GM19035 (cell line): ENCODE measurements around the gene RAB38.
A peak's percentile ranks its signal among the peaks of the same experiment; 100 is the strongest.

Experiments
- ATAC-seq: cut with Tn5 transposase; IDR thresholded peaks from one replicate; pipeline ENCODE4 v1.9.1; 2021; ENCODE audit not compliant: unreplicated experiment

The RAB38 gene

DNA sequence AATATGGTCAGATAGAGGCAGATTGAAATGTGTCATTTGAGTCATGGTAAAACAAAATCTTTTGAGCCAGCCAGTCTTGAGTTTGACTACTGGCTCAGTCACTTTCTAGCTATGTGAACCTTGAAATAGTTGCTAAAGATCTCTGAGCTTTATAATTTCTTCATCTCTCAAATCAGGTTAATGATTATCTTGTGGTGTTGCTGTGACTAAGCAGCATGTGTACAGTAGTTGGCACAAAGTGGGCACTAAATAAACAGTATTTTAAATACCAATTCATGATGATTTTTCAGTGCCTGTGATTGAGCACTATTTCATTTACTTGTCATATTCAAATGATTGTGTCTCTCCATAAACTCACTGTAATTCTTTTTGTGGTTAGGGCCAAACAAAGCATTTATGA, 70.8 kb downstream of the RAB38 start:
- no peak for ATAC-seq

GRCh38 chr11:88103337-88104206, 71.7 kb downstream of the RAB38 start:
- ATAC-seq, result peak; percentile 87

GRCh38 chr11:88102598-88102934, 72.7 kb downstream of the RAB38 start:
- ATAC-seq, result no peak

DNA sequence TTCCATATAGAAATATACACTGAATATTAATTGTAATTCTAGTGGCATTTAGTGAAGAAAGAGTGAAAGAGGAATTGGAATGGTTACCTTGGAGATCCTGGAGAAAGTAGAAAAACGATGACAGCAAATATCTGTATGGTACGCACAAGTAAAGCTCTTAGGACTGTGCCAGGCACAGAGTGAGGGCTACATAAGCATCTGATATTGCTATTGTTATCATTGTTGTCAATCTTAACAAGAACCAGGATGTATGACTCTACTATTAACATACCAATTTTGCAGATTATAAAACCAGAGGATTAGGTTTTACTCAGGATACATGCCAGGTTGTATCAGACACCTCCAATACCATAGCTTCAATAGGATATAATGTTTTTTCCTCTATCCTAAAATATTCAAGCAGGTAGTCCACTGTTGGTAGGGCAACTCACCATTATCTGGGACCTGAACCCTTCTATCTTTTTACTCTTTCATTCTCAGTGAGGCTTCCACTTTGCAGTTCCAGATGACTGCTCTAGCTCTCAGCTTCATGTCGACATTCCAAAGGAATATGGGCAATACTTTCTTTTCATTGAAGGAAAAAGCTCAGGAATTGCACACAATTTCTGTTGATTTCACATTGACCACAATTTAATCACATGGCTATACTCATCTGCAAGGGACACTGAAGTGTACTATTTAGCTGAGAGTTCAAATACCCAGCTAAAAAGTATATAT, 73.2 kb downstream of the RAB38 start:
- ATAC-seq, result no peak

GRCh38 chr11:88100151-88100550, 75.1 kb downstream of the RAB38 start:
- no peak for ATAC-seq

- ATAC-seq, result no peak
Observed at GRCh38 chr11:88098289-88098688, 77.0 kb downstream of the RAB38 start.

- ATAC-seq, result no peak
Observed at GRCh38 chr11:88089134-88089533, 86.1 kb downstream of the RAB38 start.

GRCh38 chr11:88087337-88087736, 87.9 kb downstream of the RAB38 start:
- no peak for ATAC-seq

GRCh38 chr11:88086297-88086696, 88.9 kb downstream of the RAB38 start:
- ATAC-seq, result no peak

GRCh38 chr11:88070437-88070836, 104.8 kb downstream of the RAB38 start:
- ATAC-seq, result no peak

GRCh38 chr11:88068848-88069554, 106.2 kb downstream of the RAB38 start:
- no peak for ATAC-seq

- no peak for ATAC-seq
Observed at GRCh38 chr11:88066090-88066489, 109.2 kb downstream of the RAB38 start.

DNA sequence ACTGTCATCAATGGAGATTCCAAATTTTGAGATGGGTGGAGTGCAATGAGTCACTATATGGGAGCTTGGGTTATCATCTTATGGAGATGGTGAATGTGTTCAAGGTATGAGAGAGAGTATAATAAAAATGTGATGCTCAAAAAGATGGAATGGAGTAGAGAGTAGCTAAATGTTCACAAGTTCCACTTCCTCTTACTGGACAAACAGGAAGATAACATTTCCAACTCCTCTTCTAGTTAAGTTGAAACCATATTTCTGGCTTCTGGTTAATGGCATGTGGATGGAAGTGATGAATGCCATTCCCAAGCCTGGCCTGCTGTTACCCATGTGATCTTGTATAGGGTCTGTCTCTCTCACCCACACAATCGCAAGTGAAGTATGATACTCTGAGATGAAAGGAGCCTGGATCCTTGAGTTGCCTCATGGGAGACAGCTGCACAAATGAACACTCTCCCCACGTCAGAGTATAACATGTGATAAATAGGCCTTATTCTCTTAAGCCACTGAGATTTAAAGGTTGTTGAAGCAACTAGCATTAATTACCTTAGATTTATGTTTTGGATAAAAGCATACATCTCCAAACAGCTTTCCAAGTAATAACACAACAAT, 111.0 kb downstream of the RAB38 start:
- ATAC-seq, result no peak
